ENCODE data around the gene ARGLU1. TPM values are rescaled to one million over a fixed set of nuclear protein-coding genes. Genes with fewer than 3 reads are reported as not detected.

Gene ARGLU1
- total and polyA plus RNA-seq, 5 donors from 2014 or later: 25.7 to 235 (median 34.8) TPM

DNA sequence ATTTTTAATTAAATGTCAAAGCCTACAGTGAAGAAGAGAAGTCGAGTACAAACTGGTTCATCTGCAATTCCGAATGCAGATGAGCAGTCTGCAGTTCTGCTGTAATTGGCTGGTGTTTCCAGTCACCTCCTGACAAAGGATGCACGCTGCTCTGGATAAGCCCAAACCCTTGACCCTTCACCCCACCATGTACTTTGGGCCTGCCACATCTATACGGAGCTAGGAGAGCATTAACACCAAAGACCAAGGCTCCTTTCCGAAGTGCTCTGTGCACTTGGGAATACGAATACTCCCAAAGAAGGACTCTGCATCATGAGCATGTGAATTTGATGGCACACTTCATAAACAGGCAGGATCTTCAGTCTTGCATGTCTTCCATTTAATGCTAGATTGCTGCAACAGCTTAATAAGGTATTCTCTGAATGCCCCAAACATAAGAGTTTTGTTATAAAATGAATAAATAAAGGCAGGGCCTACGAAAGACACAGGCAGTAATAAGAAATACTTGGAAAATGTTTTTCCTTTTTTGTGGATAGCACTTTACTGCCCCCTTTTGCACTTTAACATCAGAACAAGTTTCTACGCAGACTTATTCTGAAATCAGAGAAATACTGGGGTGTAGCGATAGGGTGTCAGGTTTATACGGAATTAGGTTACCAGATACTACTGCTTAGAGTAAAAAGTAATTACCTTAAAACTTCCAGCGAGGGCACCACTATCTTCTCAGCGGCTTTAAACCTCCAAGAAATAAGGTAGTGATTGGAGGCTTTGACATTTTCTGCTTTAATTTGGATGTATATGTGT, 47.5 kb downstream of the ARGLU1 start:
- Mint-ChIP-seq H3K36me3 (no peaks in the 10 kb centered on the region), H3K27me3 (peaks cover 48% of the 10 kb centered on the region), H3K27ac (no peak overlapping the region), H3K4me1 (no peaks in the 10 kb centered on the region), H3K4me3 (no peak overlapping the region), H3K9me3 (peaks cover 0 to 2% (median 0%) of the 10 kb centered on the region in 7 donors)
- H3K4me3 ChIP-seq (ENCODE audit: low read depth, low read length): no peak overlapping the region
- H3K4me1 ChIP-seq (ENCODE audit: control insufficient read depth, insufficient read depth, low read length, poor library complexity, severe bottlenecking): no peaks in the 10 kb centered on the region
- H3K36me3 ChIP-seq (ENCODE audit: control insufficient read depth, insufficient read depth, low read length): no peaks in the 10 kb centered on the region
- ATAC-seq (ENCODE audit: low read depth in 2 of 2): no peak
- no peak overlapping the region for H3K27ac ChIP-seq (ENCODE audit: insufficient read depth, low read length, poor library complexity, severe bottlenecking)
- DNase-seq: no peak
- no peaks in the 10 kb centered on the region for H3K27me3 ChIP-seq (ENCODE audit: control insufficient read depth, insufficient read depth, low read length)
- no peaks in the 10 kb centered on the region for H3K9me3 ChIP-seq (ENCODE audit: control insufficient read depth in 2 of 2, low read length in 2 of 2)

DNA sequence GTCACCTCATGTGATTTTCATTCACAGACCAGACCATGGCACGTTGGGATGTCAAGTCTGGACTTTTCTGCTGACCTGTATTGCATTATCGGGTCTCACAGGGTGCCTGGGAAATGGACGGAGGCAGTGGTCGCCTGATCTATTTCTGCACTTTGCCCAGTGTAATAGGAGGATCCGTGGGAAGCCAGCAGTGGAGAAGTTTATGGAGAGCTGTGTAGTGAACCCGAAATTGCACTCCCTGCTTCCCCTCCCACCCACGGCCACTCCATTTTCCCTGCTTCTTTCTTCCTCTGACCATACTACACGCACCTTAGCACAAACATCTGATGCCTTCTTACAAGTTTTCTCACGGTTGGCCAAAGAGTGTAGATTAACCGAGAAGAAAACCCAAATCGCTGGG, 49.4 kb downstream of the ARGLU1 start:
- no peaks in the 10 kb centered on the region for H3K4me1 Mint-ChIP-seq
- DNase-seq (no peak), ATAC-seq (ENCODE audit: low read depth in 2 of 2) (no peak)
- Histone ChIP-seq H3K27me3 (ENCODE audit: control insufficient read depth, insufficient read depth, low read length) (no peaks in the 10 kb centered on the region), H3K27ac (ENCODE audit: insufficient read depth, low read length, poor library complexity, severe bottlenecking) (no peak overlapping the region), H3K4me3 (ENCODE audit: low read depth, low read length) (no peak overlapping the region), H3K4me1 (ENCODE audit: control insufficient read depth, insufficient read depth, low read length, poor library complexity, severe bottlenecking) (no peaks in the 10 kb centered on the region), H3K36me3 (ENCODE audit: control insufficient read depth, insufficient read depth, low read length) (no peaks in the 10 kb centered on the region), H3K9me3 (ENCODE audit: control insufficient read depth in 2 of 2, low read length in 2 of 2) (no peaks in the 10 kb centered on the region)
- peaks cover 4% of the 10 kb centered on the region for H3K36me3 Mint-ChIP-seq
- H3K4me3 Mint-ChIP-seq: no peak overlapping the region
- H3K27me3 Mint-ChIP-seq: peaks cover 38% of the 10 kb centered on the region
- H3K9me3 Mint-ChIP-seq: no peaks in the 10 kb centered on the region
- no peak overlapping the region for H3K27ac Mint-ChIP-seq

DNA sequence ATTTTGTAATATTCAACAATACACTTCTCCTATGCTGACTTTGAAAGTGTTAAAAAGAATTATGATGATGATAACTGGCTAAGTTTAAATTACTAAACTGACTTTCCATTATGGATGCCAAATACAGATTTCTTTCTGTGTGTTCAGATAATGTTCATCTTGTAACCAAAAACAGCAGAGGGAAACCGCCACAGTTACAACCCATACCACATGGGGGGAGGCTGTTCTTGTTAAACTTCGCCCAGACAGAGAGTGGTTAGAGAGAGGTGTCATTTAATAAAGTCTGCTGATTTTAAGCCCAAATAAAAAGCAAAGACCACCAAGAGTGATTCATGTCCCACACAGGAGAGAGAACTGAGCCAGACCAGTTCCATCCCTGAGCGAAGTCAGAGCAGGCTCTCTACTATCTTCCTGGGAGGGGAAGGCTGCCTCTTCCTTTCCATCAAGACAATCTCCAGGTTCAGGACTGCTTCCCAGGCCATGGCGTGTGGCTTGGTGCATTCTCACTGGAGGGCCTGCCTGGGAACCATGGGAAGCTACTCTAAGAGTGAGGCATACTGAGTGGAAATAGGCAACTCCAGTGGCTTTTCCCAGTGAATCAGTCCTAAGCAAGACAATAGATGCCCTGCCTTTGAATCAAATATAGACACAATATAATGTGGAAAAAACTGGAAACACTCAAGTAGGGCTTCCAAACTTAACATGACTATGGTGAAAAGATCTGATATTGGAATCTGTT, 50.7 kb downstream of the ARGLU1 start:
- Histone ChIP-seq H3K36me3 (ENCODE audit: control insufficient read depth, insufficient read depth, low read length) (no peaks in the 10 kb centered on the region), H3K4me1 (ENCODE audit: control insufficient read depth, insufficient read depth, low read length, poor library complexity, severe bottlenecking) (no peaks in the 10 kb centered on the region), H3K27me3 (ENCODE audit: control insufficient read depth, insufficient read depth, low read length) (no peaks in the 10 kb centered on the region), H3K9me3 (ENCODE audit: control insufficient read depth in 2 of 2, low read length in 2 of 2) (no peaks in the 10 kb centered on the region), H3K27ac (ENCODE audit: insufficient read depth, low read length, poor library complexity, severe bottlenecking) (no peak overlapping the region), H3K4me3 (ENCODE audit: low read depth, low read length) (no peak overlapping the region)
- Mint-ChIP-seq H3K4me1 (no peaks in the 10 kb centered on the region), H3K27ac (no peak overlapping the region), H3K36me3 (peaks cover 4% of the 10 kb centered on the region), H3K9me3 (peaks cover 0 to 2% (median 0%) of the 10 kb centered on the region in 7 donors), H3K4me3 (no peak overlapping the region), H3K27me3 (peaks cover 26% of the 10 kb centered on the region)
- ATAC-seq (ENCODE audit: low read depth in 2 of 2) (no peak), DNase-seq (no peak)

DNA sequence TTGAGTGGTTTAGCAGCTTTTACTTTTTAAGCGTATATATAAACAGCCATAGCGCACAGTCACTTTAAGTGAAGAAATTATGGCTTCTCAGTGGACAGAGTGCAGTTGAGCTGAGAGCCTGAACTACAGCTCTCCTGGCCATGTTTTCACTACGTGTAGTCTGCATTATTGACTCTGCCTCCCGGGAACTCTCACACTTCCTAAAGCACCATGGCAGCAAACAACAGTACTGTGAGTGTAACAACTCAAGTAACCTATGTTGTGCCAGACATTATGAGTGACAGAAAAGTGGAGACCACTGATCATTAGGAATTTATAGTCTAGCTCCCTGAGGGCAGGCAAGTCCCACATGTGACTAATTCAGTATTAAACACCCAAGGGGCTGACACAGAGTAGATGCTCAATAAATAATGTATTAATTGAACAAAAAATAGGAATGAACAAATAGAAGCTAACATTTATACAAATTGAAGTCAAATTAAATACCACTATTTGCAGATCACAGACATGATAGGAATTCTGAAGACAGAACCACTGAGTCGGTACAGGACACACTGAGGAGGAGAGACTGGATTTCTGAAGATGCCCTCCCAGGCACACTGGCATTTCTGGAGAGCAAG, 52.2 kb downstream of the ARGLU1 start:
- peaks cover 17% of the 10 kb centered on the region for H3K27me3 Mint-ChIP-seq
- H3K4me1 ChIP-seq (ENCODE audit: control insufficient read depth, insufficient read depth, low read length, poor library complexity, severe bottlenecking): no peaks in the 10 kb centered on the region
- ATAC-seq (ENCODE audit: low read depth in 2 of 2): no peak

DNA sequence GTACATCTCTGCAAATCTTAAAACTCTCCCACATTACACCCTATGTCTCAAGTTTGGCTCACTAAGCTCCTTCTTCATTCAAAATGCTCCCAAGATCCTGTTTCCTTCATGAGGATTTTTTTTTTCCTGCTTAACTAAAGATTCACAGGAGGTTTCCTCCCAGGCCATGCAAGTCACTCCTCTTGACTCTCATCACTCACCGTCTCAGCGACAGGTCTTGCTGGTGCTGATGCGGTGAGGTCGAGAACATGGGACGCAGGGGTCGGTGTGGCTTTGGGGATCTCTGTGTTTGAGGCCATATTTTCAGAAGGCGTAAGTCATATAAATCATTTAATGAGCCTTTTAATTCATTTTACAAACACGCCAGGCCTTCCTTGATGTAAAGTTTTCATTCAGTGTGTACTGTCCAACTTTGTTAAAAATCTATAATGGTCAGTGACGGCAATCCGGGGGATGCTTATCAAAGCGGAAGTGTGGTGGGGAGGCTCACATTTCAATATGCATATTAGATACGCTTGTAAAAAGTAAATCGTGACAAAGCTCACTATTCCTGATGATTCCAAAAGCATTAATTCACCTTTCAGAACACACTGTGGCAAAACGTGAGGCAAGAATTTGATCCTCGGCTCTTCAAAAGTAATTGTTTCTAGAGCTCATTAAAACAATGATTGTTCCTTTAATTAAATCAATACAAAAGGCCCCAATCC, 52.9 kb downstream of the ARGLU1 start:
- H3K9me3 ChIP-seq (ENCODE audit: control insufficient read depth in 2 of 2, low read length in 2 of 2): no peaks in the 10 kb centered on the region
- Mint-ChIP-seq H3K4me3 (no peak overlapping the region), H3K9me3 (peaks cover 0 to 4% (median 0%) of the 10 kb centered on the region in 7 donors), H3K27me3 (peaks cover 12% of the 10 kb centered on the region), H3K36me3 (peaks cover 4% of the 10 kb centered on the region), H3K27ac (no peak overlapping the region), H3K4me1 (no peaks in the 10 kb centered on the region)
- no peak overlapping the region for H3K4me3 ChIP-seq (ENCODE audit: low read depth, low read length)
- no peaks in the 10 kb centered on the region for H3K4me1 ChIP-seq (ENCODE audit: control insufficient read depth, insufficient read depth, low read length, poor library complexity, severe bottlenecking)
- H3K27me3 ChIP-seq (ENCODE audit: control insufficient read depth, insufficient read depth, low read length): no peaks in the 10 kb centered on the region
- DNase-seq: no peak
- no peak for ATAC-seq (ENCODE audit: low read depth in 2 of 2)
- no peaks in the 10 kb centered on the region for H3K36me3 ChIP-seq (ENCODE audit: control insufficient read depth, insufficient read depth, low read length)
- H3K27ac ChIP-seq (ENCODE audit: insufficient read depth, low read length, poor library complexity, severe bottlenecking): no peak overlapping the region

More for the DNA sequence above, 52.2 kb downstream of the ARGLU1 start:
- H3K27ac Mint-ChIP-seq: no peak overlapping the region
- no peak overlapping the region for H3K4me3 Mint-ChIP-seq
- no peak for DNase-seq
- peaks cover 0 to 4% (median 0%) of the 10 kb centered on the region in 7 donors for H3K9me3 Mint-ChIP-seq
- H3K36me3 Mint-ChIP-seq: peaks cover 4% of the 10 kb centered on the region
- no peaks in the 10 kb centered on the region for H3K4me1 Mint-ChIP-seq
- H3K9me3 ChIP-seq (ENCODE audit: control insufficient read depth in 2 of 2, low read length in 2 of 2): no peaks in the 10 kb centered on the region
- no peak overlapping the region for H3K27ac ChIP-seq (ENCODE audit: insufficient read depth, low read length, poor library complexity, severe bottlenecking)
- no peak overlapping the region for H3K4me3 ChIP-seq (ENCODE audit: low read depth, low read length)
- H3K27me3 ChIP-seq (ENCODE audit: control insufficient read depth, insufficient read depth, low read length): no peaks in the 10 kb centered on the region
- H3K36me3 ChIP-seq (ENCODE audit: control insufficient read depth, insufficient read depth, low read length): no peaks in the 10 kb centered on the region

DNA sequence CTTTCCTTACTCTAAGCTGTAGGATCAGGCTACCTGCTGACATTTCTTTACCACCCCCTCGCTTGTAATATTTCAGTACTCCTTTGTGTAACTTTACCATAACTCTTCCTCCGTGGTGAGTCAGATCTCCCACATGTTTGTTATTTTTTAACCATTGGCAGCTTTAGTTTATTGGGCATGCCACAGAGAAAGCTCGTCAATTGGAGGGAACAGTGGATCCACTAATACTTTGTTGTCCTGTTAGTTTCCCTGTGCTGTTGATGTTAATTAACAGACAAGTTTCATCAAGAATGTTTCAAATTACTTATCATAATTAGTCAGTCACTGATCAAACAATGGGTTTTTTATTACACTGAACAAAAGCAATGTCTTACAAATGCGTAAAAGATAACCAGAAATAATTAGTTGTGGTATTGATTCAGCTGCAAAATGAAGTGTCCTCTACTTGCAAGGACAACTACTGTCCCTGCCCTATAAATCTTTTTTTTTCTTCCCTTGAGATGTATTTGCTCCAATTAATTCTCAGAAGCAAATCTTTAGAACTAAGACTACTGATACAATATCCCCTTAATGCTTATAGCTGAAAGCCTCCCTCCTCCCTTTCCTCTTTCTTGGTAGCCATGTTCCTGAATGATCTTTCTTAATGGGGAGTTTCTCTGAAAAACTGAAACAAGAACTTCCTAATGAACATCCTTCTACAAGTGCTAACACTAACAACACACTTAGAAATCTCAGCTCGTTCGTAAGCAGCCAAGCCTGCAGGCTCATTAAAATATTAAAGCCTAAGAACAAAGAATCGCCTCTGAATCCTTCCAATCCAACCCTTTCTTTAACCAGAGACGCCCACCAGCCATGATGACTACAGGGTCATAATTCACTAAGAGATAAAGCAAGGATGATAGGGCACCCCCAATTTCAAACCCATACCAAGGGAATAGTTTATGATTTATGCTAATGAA, 54.6 kb downstream of the ARGLU1 start:
- Histone ChIP-seq H3K36me3 (ENCODE audit: control insufficient read depth, insufficient read depth, low read length) (no peaks in the 10 kb centered on the region), H3K9me3 (ENCODE audit: control insufficient read depth in 2 of 2, low read length in 2 of 2) (no peaks in the 10 kb centered on the region)
- peaks cover 4% of the 10 kb centered on the region for H3K36me3 Mint-ChIP-seq

More for the DNA sequence above, 54.6 kb downstream of the ARGLU1 start:
- Histone ChIP-seq H3K4me3 (ENCODE audit: low read depth, low read length) (no peak overlapping the region), H3K27me3 (ENCODE audit: control insufficient read depth, insufficient read depth, low read length) (no peaks in the 10 kb centered on the region), H3K4me1 (ENCODE audit: control insufficient read depth, insufficient read depth, low read length, poor library complexity, severe bottlenecking) (no peaks in the 10 kb centered on the region), H3K27ac (ENCODE audit: insufficient read depth, low read length, poor library complexity, severe bottlenecking) (no peak overlapping the region)
- Mint-ChIP-seq H3K4me1 (peaks cover 0 to 3% (median 0%) of the 10 kb centered on the region in 4 donors), H3K27ac (no peak overlapping the region), H3K4me3 (no peak overlapping the region), H3K27me3 (peaks cover 15% of the 10 kb centered on the region), H3K9me3 (peaks cover 0 to 4% (median 0%) of the 10 kb centered on the region in 7 donors)
- no peak for ATAC-seq (ENCODE audit: low read depth in 2 of 2)
- DNase-seq: no peak

All from CD4-positive, CD25-positive, alpha-beta regulatory T cell (primary cell).